HL-60/S4 treated with retinoic acid at 250 ng/mL for 4 days and 3 days (cell line): ENCODE measurements around the gene UBE2L6.

Experiments used
- in situ Hi-C: fragments of 300-500 bp; cut with MboI; formaldehyde crosslinking; loops from 2 replicates; pipeline ENCODE4 v1.7.0; 2022; ENCODE audit warnings: low sequenced_read_pairs

The UBE2L6 gene

GRCh38 chr11:57567515-57568329 lies at the start of gene UBE2L6:
TSS of gene UBE2L6 (minus strand) at chr11:57567672. CDS start at chr11:57567611, 61 bp downstream.
- in situ Hi-C loops = loop anchor here (5.0 kb wide), 1 partner anchor 75 kb away; no protein-coding TSS in a partner anchor

GRCh38 chr11:57616595-57616994 lies 49.1 kb upstream of the UBE2L6 start:
- in situ Hi-C loops = no loop called here

GRCh38 chr11:57615308-57615707 lies 47.8 kb upstream of the UBE2L6 start:
- in situ Hi-C loops = no loop called here

GRCh38 chr11:57614234-57614772 lies 46.8 kb upstream of the UBE2L6 start:
- in situ Hi-C loops = no loop called here

- in situ Hi-C loops = no loop called here
Measured at GRCh38 chr11:57610170-57610569, 42.7 kb upstream of the UBE2L6 start.

- in situ Hi-C loops = no loop called here
Measured at GRCh38 chr11:57605028-57605420, 37.6 kb upstream of the UBE2L6 start.

GRCh38 chr11:57604296-57605027 lies 37.0 kb upstream of the UBE2L6 start:
- in situ Hi-C loops = no loop called here

- in situ Hi-C loops = no loop called here
Measured at GRCh38 chr11:57601297-57601696, 33.8 kb upstream of the UBE2L6 start.

- in situ Hi-C loops = no loop called here
Measured at GRCh38 chr11:57599381-57599780, 31.9 kb upstream of the UBE2L6 start.

- in situ Hi-C loops = no loop called here
Measured at GRCh38 chr11:57598831-57599155, 31.3 kb upstream of the UBE2L6 start.

GRCh38 chr11:57597916-57598830 lies 30.7 kb upstream of the UBE2L6 start:
- in situ Hi-C loops = no loop called here

- in situ Hi-C loops = no loop called here
Measured at GRCh38 chr11:57597461-57597915, 30.0 kb upstream of the UBE2L6 start, which contains the start of gene SERPING1. TSS of gene SERPING1 (plus strand) at chr11:57597685. CDS start at chr11:57598271, 586 bp downstream.

- in situ Hi-C loops = no loop called here
Measured at GRCh38 chr11:57596266-57596885, 28.9 kb upstream of the UBE2L6 start.

GRCh38 chr11:57588046-57588710 lies 20.7 kb upstream of the UBE2L6 start:
- in situ Hi-C loops = no loop called here

GRCh38 chr11:57586711-57587245 lies 19.3 kb upstream of the UBE2L6 start:
- in situ Hi-C loops = no loop called here

GRCh38 chr11:57585301-57585700 lies 17.8 kb upstream of the UBE2L6 start:
- in situ Hi-C loops = no loop called here

GRCh38 chr11:57584341-57584740 lies 16.9 kb upstream of the UBE2L6 start:
- in situ Hi-C loops = no loop called here

- in situ Hi-C loops = no loop called here
Measured at GRCh38 chr11:57574061-57574460, 6.6 kb upstream of the UBE2L6 start.

GRCh38 chr11:57571606-57572005 lies 4.1 kb upstream of the UBE2L6 start:
- in situ Hi-C loops = no loop called here
